HG03432 (cell line): Measurements from ENCODE around the gene WFDC11.
"Not testable (repeated sequence)": the region's sequence is repeated elsewhere in the genome, so short reads cannot be mapped to it uniquely, and the experiment has no call there.

Experiments
- ATAC-seq: cut with Tn5 transposase; IDR thresholded peaks from one replicate; pipeline ENCODE4 v1.9.1; 2021; ENCODE audit warnings: mild to moderate bottlenecking, moderate library complexity; ENCODE audit not compliant: unreplicated experiment

Gene WFDC11

DNA sequence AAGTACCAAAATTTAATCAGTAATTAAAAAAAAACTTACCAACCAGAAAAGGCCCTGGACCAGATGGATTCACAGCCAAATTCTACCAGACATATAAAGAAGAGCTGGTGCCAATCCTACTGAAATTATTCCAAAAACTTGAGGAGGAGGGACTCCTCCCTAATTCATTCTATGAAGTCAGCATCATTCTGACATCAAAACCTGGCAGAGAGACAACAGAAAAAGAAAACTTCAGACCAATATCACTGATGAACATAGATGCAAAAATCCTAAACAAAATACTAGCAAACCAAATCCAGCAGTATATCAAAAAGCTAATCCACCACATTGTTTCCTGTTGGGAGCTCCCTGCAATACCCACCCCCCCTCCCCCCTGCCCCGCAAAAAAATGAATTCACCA is at the start of gene WFDC11:
Gene WFDC11 (minus strand): TSS at position 101 of the 400 bp plus-strand sequence. CDS start 19,639 bp downstream, outside the sequence.
- no peak for ATAC-seq

DNA sequence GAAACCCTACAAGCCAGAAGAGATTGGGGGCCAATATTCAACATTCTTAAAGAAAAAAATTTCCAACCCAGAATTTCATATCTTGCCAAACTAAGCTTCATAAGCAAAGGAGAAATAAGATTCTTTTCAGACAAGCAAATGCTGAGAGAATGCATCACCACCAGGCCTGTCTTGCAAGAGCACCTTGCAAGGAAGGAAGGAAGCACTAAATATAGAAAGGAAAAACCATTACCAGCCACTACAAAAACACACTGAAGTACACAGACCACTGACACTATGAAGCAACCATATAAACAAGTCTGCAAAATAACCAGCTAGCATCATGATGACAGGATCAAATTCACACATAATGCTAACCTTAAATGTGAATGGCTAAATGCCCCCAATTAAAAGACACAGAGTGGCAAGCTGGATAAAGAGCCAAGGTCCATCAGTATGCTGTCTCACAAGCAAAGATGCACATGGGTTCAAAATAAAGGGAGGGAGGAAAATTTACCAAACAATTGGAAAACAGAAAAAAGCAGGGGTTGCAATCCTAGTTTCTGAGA is 46.2 kb upstream of the WFDC11 start:
- ATAC-seq: not testable (repeated sequence)

DNA sequence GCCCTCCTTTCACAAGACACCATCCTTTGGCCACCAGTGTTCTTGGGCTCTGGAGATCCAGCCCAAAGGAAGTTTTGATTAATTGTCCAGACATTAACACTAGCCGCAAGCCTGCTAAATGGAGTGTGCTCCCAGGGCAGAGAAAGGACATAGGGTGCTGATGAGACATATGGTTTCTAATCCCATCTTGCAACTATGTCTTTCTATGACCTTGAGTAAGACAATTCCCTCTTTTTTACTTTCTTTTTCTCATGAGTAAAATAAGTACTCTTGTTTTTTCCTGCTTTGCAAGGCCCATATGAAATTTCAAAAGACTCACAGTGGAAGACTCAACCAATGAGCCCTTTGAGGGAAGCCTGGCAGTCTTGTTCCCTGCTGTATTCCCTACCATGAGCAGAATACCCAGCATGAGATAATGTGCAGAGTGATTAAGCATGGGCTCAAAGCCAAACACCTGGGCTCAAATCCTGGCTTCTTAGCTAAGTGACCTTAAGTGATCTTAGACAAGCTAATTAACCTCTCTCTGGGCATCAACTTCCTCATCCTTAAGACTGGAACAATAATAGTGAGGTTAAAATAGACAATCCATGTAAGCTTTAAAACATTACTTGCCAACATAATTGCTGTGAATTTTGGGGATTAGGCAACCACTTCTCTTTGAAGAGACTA is 35.1 kb upstream of the WFDC11 start, which contains the start of gene WFDC10B:
Gene WFDC10B (minus strand): TSS at position 51 of the 669 bp plus-strand sequence. CDS start 19,027 bp downstream, outside the sequence.
- ATAC-seq: no peak

DNA sequence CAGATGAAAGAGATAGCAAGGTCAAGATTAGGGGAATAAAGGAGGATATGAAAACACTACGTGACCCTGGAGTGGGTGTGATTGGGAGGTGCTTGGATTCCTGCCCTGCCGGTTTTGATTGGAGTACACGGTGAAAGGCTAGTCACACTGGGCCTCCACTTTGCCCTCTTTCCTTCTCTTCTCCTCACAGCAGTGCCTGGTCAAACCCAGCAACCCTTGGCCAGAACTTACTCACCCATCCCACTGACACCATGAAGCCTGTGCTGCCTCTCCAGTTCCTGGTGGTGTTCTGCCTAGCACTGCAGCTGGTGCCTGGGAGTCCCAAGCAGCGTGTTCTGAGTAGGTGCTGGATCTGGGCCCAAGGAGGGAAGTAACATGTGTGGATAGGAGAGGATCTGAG is 31.8 kb upstream of the WFDC11 start, which contains the start of gene WFDC13:
Gene WFDC13 (plus strand): TSS at position 166 of the 400 bp plus-strand sequence. CDS start 86 bp downstream, at position 252.
- ATAC-seq: no peak

DNA sequence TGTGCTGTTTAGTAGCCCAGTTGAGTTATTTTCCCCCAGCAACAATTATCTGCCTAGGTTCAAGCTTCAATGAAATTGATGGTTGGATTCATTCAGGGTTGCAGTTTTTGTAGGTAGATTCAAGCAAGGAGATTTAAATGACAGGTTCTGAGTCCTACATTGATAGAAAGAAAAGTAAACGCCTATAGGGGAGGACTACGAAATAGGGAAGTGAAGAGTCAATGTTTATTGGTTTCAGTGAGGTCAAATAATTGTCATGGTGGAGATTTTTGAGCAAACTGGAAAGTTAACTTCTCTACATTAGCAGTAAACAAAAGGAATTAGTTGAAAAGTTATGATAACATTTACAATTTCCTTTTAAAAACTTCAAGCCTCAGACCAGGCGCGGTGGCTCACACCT is 31.1 kb upstream of the WFDC11 start:
- ATAC-seq: no peak

DNA sequence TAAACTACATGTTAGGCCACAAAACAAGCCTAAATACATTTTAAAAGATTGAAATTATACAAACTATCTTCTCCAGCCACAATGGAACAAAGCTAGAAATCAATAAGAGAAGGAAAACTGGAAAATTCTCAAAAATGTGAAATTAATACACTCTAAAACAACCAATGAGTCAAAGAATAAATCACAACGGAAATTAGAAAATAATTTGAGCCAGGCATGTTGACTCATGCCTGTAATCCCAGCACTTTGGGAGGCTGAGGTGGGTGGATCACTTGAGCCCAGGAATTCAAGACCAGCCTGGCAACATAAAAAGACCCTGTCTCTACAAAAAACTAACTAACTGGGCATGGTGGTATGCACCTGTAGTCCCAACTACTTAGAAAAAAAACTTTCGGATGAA is 25.5 kb upstream of the WFDC11 start:
- ATAC-seq: no peak

DNA sequence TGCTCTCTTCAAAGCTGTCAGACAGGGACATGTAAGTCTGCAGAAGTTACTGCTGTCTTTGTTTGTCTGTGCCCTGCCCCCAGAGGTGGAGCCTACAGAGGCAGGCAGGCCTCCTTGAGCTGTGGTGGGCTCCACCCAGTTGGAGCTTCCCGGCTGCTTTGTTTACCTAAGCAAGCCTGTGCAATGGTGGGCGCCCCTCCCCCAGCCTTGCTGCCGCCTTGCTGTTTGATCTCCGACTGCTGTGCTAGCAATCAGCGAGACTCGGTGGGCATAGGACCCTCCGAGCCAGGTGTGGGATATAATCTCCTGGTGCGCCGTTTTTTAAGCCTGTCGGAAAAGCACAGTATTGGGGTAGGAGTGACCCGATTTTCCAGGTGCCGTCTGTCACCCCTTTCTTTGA is 23.3 kb upstream of the WFDC11 start:
- ATAC-seq: not testable (repeated sequence)

DNA sequence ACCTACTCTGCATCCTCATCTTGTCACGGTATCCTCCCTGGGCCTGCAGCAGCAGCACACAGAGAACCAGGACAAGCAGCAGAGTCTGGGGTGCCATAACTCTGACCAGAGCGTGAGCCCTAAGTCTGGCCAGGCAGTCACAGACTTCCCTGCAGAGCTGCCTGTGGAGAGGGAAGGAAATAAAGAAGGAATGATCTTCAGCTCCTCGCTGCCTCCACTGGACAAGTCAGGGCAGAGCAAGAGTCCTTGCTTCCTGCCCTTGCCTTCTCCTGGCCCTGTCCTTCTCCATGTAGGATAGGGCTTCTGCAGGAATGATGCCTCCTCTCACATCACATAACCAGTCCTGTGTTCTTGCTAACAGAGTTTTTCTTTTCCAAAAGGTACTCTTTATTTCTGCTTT is 15.9 kb upstream of the WFDC11 start:
- no peak for ATAC-seq

DNA sequence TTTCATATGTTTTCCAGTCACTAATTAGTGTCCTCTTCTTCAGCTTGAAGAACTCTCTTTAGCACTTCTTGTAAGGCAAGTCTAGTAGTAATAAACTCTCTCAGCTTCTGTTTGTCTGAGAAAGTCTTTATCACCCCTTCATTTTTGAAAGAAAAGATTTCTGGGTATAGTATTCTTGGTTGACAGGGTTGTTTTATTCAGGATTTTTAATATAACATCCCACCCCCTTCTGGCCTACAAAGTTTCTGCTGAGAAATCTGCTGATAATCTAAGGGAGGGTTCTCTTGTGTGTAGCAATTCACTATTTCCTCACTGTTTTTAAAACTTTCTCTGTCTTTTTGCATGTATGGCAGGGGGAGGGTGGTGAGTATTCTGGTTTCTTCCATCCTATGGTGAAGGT is 9.6 kb upstream of the WFDC11 start:
- ATAC-seq: no peak

DNA sequence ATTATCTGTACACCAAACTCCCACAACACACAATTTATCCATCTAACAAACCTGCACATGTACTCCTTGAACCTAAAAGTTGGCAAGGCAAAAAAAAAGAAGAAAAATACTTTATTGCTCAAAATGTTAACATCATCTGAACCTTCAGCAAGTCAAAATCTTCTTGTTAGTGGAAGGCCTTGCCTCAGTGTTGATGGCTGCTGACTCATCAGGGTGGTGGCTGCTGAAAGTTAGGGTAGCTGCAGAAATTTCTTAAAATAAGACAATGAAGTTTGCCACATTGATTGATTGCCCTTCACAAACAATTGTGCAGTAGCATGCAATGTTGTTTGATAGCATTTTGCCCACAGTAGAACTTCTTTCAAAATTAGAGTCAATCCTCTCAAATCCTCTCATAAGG is 2.7 kb upstream of the WFDC11 start:
- no peak for ATAC-seq

DNA sequence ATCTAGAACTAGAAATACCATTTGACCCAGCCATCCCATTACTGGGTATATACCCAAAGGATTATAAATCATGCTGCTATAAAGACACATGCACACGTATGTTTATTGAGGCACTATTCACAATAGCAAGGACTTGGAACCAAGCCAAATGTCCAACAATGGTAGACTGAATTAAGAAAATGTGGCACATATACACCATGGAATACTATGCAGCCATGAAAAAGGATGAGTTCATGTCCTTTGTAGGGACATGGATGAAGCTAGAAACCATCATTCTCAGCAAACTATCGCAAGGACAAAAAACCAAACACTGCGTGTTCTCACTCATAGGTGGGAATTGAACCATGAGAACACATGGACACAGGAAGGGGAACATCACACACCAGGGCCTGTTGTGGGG is 13.0 kb downstream of the WFDC11 start:
- ATAC-seq: not testable (repeated sequence)

DNA sequence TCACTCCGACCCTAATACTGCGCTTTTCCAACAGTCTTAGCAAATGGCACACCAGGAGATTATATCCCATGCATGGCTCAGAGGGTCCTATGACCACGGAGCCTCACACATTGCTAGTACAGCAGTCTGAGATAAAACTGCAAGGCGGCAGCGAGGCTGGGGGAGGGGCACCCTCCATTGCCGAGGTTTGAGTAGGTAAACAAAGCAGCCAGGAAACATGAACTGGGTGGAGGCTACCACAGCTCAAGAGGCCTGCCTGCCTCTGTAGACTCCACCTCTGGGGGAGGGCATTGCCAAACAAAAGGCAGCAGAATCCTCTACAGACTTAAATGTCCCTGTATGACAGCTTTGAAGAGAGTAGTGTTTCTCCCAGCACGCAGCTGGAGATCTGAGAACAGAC is 18.3 kb downstream of the WFDC11 start:
- not testable (repeated sequence) for ATAC-seq

DNA sequence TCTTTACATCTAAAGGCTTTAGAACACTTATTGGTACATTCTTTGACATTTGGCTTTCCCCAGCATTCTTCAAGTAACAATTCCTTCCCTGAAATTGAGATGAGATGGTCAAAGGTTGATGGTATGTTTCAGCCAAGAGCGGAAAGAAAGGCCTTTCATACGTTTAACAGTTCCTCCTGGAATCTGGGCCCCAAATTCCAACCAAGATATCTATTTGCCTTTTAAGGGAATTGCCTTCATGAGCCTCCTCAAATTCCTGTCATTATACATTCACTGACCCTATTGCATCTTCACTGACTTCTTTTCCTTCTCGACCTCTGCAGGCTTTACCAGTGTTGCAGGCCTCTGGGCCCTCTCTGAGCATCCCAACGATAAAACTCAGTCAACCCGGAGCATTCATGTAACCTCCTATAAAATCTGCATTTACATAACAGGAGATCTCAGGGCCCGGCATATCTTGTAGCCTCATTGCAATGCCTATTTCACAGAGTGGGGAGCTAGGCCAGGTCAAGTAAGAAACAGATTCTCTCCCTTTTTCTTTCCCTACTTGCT is 20.7 kb downstream of the WFDC11 start:
- no peak for ATAC-seq

DNA sequence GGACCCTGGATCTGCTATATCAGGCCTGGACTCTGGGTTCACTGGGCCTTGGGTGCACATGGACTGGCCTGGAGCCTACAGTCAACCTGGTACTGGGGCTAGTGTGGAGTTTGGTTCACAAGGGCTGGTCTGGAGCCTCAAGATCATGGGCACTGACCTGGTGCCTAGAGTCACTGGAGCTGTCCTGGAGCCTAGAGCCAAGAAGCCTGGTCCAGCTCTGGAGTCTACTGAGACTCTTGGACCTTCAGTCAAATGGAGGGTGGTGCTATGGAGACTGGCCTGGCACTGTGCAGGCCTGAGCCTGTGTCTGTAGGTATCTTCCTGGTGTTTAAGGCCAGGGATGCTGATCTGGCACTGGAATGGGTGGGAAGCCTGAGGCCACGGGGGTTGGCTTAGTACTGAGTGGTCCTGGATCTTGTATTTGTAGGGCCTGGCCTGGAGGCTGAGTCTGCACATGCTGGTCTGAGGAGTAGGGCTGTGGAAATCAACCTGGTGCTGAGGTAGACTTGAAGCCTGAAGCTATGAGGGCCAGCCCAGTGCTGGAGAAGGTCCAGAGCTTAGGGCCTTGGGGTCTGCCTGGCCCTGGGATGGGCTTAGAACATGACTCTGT is 22.5 kb downstream of the WFDC11 start:
- ATAC-seq: no peak

DNA sequence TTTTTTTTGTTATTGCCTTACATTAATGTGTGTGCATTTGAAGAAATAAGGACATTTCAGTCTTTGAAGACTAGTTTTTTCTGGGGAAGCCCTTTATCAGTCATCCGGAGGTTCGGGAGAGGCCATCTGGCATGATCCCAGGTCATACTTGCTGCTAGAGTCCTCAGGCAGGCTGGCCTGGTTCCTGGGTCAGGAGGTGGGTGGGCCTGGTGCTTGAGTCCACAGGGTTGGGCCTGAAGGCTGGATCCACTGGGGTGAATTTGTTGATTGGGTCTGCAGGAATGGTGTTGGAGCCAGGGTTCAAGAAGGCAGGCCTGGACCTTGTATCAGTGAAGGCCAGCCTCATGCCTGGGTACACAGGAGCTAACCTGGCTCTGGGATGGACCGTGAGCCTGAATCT is 23.2 kb downstream of the WFDC11 start:
- no peak for ATAC-seq

DNA sequence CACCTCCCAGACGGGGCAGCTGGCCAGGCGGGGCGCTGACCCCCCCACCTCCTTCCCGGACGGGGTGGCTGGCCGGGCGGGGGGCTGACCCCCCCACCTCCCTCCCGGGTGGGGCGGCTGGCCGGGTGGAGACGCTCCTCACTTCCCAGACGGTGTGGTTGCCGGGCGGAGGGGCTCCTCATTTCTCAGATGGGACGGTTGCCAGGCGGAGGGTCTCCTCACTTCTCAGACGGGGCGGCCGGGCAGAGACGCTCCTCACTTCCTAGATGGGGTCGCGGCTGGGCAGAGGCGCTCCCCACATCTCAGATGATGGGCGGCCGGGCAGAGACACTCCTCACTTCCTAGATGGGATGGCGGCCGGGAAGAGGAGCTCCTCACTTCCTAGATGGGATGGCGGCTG is 24.2 kb downstream of the WFDC11 start:
- ATAC-seq: not testable (repeated sequence)

DNA sequence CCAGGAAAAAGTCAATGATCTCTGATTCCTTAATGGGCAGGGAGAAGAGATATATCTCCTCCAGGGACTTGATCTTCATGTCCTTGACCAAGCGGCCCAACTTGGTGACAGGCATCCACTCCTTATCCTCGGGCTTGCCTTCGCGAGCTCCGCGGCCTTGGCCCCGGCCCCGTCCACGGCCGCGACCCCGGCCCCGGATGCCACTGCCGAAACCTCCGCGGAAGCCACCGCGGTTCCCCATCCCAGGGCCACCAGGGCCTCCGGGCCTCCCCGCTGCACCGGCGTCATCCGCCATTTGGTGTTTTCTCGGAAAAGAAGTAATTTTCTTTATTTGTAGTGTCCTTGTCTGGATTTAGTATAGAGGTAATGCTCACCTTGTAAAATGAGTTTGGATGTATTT is 29.0 kb downstream of the WFDC11 start:
- ATAC-seq: not testable (repeated sequence)

DNA sequence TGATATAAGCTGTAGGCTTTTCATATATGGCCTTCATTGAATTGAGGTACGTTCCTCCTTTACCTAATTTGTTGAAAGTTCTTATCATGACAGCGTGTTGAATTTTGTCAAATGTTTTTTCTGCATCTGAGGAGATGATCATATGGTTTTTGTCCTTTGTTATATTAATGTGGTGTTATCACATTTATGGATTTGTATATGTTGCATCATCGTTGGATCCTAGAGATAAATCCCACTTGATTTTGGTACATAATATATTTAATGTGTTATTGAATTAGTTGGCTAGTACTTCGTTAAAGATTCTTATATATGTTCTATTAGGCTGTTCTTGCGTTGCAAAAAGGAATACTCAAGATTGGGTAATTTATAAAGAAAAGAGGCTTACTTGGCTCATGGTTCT is 30.4 kb downstream of the WFDC11 start:
- no peak for ATAC-seq

DNA sequence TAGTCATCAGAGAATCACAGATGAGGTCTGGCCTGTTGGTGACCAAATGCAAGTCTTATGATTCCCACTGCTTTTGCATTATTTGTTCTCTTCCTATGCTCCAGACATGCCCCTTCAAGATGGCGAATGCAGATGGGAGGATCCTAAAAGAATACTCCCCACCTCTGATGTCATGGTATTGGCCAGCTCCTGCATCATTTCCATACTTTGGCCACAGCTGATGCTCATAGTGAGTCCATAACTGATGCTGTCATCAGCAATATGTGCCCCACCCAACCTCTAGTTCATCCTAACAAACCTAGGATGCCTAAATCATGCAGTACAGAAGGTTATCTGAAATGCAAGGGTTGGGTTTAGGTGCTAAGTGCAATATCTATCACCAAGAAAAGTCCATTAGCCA is 33.5 kb downstream of the WFDC11 start:
- ATAC-seq: no peak

DNA sequence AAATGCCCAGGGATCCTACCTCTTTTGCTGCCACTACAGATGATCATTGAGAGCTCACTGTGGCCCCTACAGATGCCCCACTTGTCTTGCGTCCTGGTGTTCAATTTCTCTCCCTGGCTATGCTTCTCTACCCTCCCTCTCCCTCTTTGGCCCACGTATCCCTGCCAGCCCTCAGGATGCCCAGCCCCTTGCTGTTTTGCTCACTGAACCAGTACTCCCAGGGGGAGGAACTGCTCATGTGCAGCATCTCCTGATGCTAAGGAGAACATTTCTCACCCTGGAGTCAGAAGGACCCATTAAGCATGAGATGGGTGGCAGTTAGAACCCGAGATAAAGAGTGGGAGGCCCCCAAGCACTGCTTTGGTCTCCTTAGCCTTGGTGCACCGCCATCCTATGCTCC is 38.9 kb downstream of the WFDC11 start, which contains the start of gene WFDC9:
Gene WFDC9 (minus strand): TSS at position 101 of the 400 bp plus-strand sequence. CDS start 21,103 bp downstream, outside the sequence.
- no peak for ATAC-seq

DNA sequence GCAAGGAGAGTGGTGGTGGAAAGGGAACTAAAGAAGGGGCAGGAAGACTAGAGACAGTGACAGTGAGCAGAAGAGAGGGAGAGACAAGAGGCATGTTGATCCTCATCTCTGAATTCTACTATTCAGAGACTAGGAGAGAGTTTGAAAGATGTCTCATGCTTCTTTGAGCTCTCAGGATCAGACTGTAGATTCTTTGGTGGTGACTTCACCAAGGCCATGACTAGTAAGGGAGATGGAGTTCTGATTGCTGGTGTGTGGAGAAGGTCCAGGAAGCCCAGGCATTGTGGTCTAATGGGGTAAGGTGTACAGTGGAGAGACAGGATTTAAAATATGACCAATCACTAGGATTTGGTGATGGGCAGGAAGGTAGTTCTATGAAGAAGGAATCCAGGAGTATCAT is 39.7 kb downstream of the WFDC11 start:
- ATAC-seq: no peak
